ENCODE measurements around the gene TMPRSS11B. TPM values are rescaled to one million over a fixed set of nuclear protein-coding genes. Genes with fewer than 3 reads are reported as not detected.
"Not testable (repeated sequence)": the region's sequence is repeated elsewhere in the genome, so short reads cannot be mapped to it uniquely, and the experiment has no call there.

TMPRSS11B gene
- total RNA-seq, 1 donor from 2014 or later = not detected

GRCh38 chr4:68240620-68241019, 4.9 kb downstream of the TMPRSS11B start:
- no peaks in the 10 kb centered on the region for H3K4me1 Mint-ChIP-seq (ENCODE audit: low read depth, unreplicated experiment)
- no peak overlapping the region for H3K4me3 Mint-ChIP-seq (ENCODE audit: unreplicated experiment)

GRCh38 chr4:68228568-68228967, 16.9 kb downstream of the TMPRSS11B start:
- no peak overlapping the region for H3K4me3 Mint-ChIP-seq (ENCODE audit: unreplicated experiment)
- no peaks in the 10 kb centered on the region for H3K36me3 Mint-ChIP-seq (ENCODE audit: unreplicated experiment)

More at GRCh38 chr4:68240620-68241019, 4.9 kb downstream of the TMPRSS11B start:
- DNase-seq = no peak
- no peak for TF ChIP-seq CTCF (IDR thresholded peaks at IDR 0.05; ENCODE audit: partially characterized antibody, unreplicated experiment)
- no peaks in the 10 kb centered on the region for H3K27me3 Mint-ChIP-seq (ENCODE audit: unreplicated experiment)
- no peaks in the 10 kb centered on the region for H3K36me3 Mint-ChIP-seq (ENCODE audit: unreplicated experiment)
- no peaks in the 10 kb centered on the region for H3K9me3 Mint-ChIP-seq (ENCODE audit: unreplicated experiment)
- H3K27ac Mint-ChIP-seq (ENCODE audit: unreplicated experiment) = no peak overlapping the region

GRCh38 chr4:68218044-68218443, 27.4 kb downstream of the TMPRSS11B start:
- H3K36me3 Mint-ChIP-seq (ENCODE audit: unreplicated experiment) = no peaks in the 10 kb centered on the region
- H3K27me3 Mint-ChIP-seq (ENCODE audit: unreplicated experiment) = no peaks in the 10 kb centered on the region
- no peak for TF ChIP-seq CTCF (IDR thresholded peaks at IDR 0.05; ENCODE audit: partially characterized antibody, unreplicated experiment)
- H3K9me3 Mint-ChIP-seq (ENCODE audit: unreplicated experiment) = no peaks in the 10 kb centered on the region
- no peaks in the 10 kb centered on the region for H3K4me1 Mint-ChIP-seq (ENCODE audit: low read depth, unreplicated experiment)
- DNase-seq = no peak
- no peak overlapping the region for H3K27ac Mint-ChIP-seq (ENCODE audit: unreplicated experiment)
- H3K4me3 Mint-ChIP-seq (ENCODE audit: unreplicated experiment) = no peak overlapping the region

More at GRCh38 chr4:68228568-68228967, 16.9 kb downstream of the TMPRSS11B start:
- Mint-ChIP-seq H3K9me3 (ENCODE audit: unreplicated experiment) (no peaks in the 10 kb centered on the region), H3K27ac (ENCODE audit: unreplicated experiment) (no peak overlapping the region), H3K4me1 (ENCODE audit: low read depth, unreplicated experiment) (no peaks in the 10 kb centered on the region), H3K27me3 (ENCODE audit: unreplicated experiment) (no peaks in the 10 kb centered on the region)
- DNase-seq = no peak
- TF ChIP-seq CTCF (IDR thresholded peaks at IDR 0.05; ENCODE audit: partially characterized antibody, unreplicated experiment) = no peak

GRCh38 chr4:68216501-68216900, 29.0 kb downstream of the TMPRSS11B start:
- Mint-ChIP-seq H3K27ac (ENCODE audit: unreplicated experiment) (no peak overlapping the region), H3K4me3 (ENCODE audit: unreplicated experiment) (no peak overlapping the region), H3K9me3 (ENCODE audit: unreplicated experiment) (no peaks in the 10 kb centered on the region), H3K36me3 (ENCODE audit: unreplicated experiment) (no peaks in the 10 kb centered on the region), H3K4me1 (ENCODE audit: low read depth, unreplicated experiment) (no peaks in the 10 kb centered on the region), H3K27me3 (ENCODE audit: unreplicated experiment) (no peaks in the 10 kb centered on the region)
- TF ChIP-seq CTCF (IDR thresholded peaks at IDR 0.05; ENCODE audit: partially characterized antibody, unreplicated experiment) = no peak
- DNase-seq = no peak

- Mint-ChIP-seq H3K4me3 (ENCODE audit: unreplicated experiment) (no peak overlapping the region), H3K4me1 (ENCODE audit: low read depth, unreplicated experiment) (no peaks in the 10 kb centered on the region), H3K9me3 (ENCODE audit: unreplicated experiment) (peaks cover 2% of the 10 kb centered on the region), H3K27ac (ENCODE audit: unreplicated experiment) (no peak overlapping the region), H3K27me3 (ENCODE audit: unreplicated experiment) (no peaks in the 10 kb centered on the region), H3K36me3 (ENCODE audit: unreplicated experiment) (no peaks in the 10 kb centered on the region)
- TF ChIP-seq CTCF (IDR thresholded peaks at IDR 0.05; ENCODE audit: partially characterized antibody, unreplicated experiment) = no peak
- DNase-seq = no peak
Observed at GRCh38 chr4:68209003-68209402, 36.5 kb downstream of the TMPRSS11B start.

GRCh38 chr4:68194305-68194704, 51.2 kb downstream of the TMPRSS11B start:
- H3K9me3 Mint-ChIP-seq (ENCODE audit: unreplicated experiment); H3K27me3 Mint-ChIP-seq (ENCODE audit: unreplicated experiment); H3K36me3 Mint-ChIP-seq (ENCODE audit: unreplicated experiment); DNase-seq; H3K4me3 Mint-ChIP-seq (ENCODE audit: unreplicated experiment); H3K4me1 Mint-ChIP-seq (ENCODE audit: low read depth, unreplicated experiment); H3K27ac Mint-ChIP-seq (ENCODE audit: unreplicated experiment): not testable (repeated sequence)
